Fibroblast of mammary gland (primary cell): Measurements from ENCODE around the gene RSRC2.

Experiments
- DNase-seq: peaks from one replicate; pipeline ENCODE4 v3.0.0-alpha.2; 2010; ENCODE audit warnings: low read depth
- H3K4me3 ChIP-seq: 2 replicates; pipeline ENCODE4 v1.5.1; 2011; ENCODE audit warnings: low read depth, mild to moderate bottlenecking, low read length, moderate library complexity; ENCODE audit not compliant: control insufficient read depth
- TF ChIP-seq, protein P1 (sequence below): conservative IDR thresholded peaks from 2 replicates; pipeline ENCODE4 v1.5.1; 2011; ENCODE audit warnings: low read depth, low read length, inconsistent platforms; ENCODE audit not compliant: control insufficient read depth, insufficient read depth

The RSRC2 gene

DNA sequence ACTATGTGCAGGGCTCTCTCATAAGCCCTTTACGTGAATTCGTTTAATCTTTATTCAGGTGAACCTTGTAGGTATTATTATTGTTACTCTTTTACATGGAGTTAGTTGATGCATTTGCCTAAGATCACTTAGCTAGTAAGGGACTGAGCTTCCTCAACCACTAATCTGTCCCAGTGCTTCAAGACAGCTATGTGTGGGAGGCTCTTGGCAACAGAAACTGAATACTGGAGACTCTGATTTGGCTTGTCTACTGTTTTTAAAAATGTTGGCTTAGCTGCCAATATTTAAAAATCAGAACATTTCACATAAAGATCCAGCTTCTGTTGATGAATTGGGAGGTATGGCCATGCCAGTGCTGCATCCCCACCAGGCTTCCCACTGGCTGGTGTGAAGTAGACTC, 7.1 kb upstream of the RSRC2 start:
- peak; percentile 33 for DNase-seq
- no peak overlapping the region for H3K4me3 ChIP-seq
- TF ChIP-seq, protein P1, sequence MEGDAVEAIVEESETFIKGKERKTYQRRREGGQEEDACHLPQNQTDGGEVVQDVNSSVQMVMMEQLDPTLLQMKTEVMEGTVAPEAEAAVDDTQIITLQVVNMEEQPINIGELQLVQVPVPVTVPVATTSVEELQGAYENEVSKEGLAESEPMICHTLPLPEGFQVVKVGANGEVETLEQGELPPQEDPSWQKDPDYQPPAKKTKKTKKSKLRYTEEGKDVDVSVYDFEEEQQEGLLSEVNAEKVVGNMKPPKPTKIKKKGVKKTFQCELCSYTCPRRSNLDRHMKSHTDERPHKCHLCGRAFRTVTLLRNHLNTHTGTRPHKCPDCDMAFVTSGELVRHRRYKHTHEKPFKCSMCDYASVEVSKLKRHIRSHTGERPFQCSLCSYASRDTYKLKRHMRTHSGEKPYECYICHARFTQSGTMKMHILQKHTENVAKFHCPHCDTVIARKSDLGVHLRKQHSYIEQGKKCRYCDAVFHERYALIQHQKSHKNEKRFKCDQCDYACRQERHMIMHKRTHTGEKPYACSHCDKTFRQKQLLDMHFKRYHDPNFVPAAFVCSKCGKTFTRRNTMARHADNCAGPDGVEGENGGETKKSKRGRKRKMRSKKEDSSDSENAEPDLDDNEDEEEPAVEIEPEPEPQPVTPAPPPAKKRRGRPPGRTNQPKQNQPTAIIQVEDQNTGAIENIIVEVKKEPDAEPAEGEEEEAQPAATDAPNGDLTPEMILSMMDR = no peak

DNA sequence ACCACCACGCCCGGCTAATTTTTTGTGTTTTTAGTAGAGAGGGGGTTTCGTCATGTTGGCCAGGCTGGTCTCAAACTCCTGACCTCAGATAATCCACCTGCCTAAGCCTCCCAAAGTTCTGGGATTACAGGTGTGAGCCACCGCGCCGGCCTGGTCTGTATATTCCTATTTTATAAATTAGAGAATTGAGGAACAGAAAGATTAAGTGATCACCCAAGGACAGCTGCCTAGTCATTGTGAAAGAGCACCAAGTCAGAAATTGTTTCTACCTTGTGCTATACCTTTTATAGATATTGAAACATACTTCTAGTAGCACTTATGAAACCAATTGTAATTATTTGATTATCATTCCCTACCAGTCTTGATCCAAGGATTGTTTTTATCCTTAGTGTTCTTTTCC, 2.3 kb upstream of the RSRC2 start:
- no peak for DNase-seq
- TF ChIP-seq, protein P1 = no peak

DNA sequence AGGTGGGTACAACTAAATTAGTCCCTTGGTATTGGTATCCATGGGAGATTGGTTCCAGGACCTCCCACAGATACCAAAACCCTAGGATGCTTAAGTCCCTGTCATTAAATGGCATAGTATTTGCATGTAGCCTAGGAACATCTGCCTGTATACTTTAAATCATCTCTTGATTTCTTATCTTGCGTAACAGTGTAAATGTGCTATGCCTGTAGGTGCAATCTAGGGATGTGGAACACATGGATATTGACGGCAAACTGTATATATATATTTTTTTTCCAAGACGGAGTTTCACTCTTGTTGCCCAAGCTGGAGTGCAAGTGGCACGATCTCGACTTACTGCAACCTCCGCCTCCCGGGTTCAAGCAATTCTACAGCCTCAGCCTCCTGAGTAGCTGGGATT, 1.8 kb upstream of the RSRC2 start:
- no peak overlapping the region for H3K4me3 ChIP-seq
- TF ChIP-seq, protein P1 = no peak
- DNase-seq = no peak

More for the DNA sequence above, 2.3 kb upstream of the RSRC2 start:
- H3K4me3 ChIP-seq = no peak overlapping the region

DNA sequence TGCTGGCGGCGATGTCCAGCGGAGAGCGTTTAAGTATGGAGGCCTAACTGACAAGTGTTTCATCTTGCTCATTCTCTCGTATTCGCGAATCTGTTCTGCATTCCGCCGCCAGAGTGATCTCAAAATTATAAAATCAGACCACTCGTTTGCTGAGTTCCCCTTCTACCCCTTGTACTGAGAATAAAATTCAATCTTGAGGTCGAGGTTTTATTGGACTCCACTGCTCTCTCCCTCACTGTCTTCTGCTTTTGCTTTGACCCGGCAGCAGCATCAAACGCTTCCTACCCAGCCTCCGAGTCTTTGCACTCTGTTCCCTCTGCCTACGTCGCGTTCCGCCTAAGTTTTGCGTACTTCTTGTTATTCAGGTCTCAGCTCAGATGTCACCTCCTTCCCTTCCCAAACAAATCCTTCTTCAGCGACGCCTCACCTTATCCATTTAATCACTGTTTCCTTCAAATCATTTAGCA, 775 bp upstream of the RSRC2 start:
- TF ChIP-seq, protein P1 = no peak
- peak overlapping the region; percentile 77 for H3K4me3 ChIP-seq
- peak; percentile 40 for DNase-seq

DNA sequence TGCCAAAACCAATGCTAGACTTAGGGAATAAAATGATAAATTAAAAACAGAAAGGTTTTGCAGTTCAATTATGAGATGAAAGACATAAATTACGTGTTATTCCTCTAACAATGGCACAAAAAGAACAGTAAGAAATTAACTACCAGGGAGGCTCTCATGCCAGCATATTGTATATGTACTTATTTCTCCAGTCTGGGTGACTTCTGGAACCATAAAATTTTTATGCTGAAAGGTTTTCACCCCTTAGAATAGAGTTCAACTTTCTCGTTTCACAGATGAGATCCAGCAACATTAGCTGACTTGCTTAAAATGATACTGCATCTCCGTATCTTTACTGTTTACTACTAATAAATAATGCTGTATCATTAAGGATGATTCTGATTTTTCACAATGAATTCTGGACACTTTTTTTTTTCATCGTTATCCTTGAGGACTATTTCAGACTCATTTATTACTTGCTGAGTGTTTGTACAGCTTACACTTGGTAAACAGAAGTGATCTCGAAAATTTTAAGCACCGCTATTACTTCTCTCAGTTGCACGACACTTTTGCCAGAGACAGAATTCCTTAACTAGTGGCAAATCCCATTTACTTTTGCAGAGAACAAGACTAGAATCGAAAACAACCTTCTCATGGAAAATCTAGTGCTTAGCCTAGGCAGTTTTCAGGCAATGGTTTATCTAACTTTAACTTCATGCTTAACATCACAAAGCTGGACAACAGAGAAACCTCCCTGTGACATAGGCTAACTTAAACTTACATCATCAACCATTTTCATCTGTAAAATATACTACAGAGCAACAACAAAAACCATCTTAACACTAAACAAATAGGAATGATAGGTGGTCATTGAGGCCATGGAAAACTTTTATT, 2.7 kb downstream of the RSRC2 start:
- no peak for DNase-seq
- peak overlapping the region; percentile 52 for H3K4me3 ChIP-seq
- TF ChIP-seq, protein P1 = no peak

DNA sequence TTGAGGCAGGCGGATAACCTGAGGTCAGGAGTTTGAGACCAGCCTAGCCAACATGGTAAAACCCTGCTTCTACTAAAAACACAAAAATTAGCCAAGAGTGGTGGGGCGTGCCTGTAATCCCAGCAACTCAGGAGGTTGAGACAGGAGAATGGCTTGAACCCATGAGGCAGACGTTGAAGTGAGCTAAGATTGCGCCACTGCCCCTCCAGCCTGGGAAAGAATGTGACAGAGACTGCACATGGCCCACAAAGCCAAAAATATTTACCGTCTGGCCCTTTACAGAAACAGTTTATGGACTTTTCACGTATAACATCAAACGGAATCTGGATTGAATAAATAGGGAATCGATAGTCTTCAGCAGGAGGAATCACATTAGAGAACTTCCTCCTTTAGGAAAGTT, 3.5 kb downstream of the RSRC2 start:
- TF ChIP-seq, protein P1 = no peak
- H3K4me3 ChIP-seq = no peak overlapping the region
- peak; percentile 81 for DNase-seq
